HG03520 (cell line): ENCODE measurements around the gene TBC1D22A.

ENCODE experiments used
- ATAC-seq: cut with Tn5 transposase; IDR thresholded peaks from one replicate; pipeline ENCODE4 v1.9.1; 2021; ENCODE audit warnings: mild to moderate bottlenecking, moderate library complexity; ENCODE audit not compliant: unreplicated experiment

The TBC1D22A gene

DNA sequence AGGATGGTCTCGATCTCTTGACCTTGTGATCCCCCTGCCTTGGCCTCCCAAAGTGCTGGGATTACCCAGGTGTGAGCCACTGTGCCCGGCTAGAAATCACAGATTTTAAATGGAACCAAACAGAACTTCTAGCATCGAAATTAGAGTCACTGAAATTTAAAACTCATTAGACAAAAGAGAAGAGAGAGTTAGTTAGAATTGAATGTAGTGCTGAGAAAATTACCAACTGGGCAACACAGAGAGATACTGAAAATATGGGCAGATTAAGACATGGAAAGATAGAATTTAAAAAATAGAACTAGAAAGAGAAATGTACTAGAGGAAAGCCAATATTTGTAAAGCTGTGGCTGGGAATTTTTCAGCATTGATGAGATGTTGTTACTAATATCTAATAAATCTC lies 217.9 kb downstream of the TBC1D22A start:
- ATAC-seq: no peak

- ATAC-seq: no peak
Observed at GRCh38 chr22:46982635-46983034, 220.2 kb downstream of the TBC1D22A start.

DNA sequence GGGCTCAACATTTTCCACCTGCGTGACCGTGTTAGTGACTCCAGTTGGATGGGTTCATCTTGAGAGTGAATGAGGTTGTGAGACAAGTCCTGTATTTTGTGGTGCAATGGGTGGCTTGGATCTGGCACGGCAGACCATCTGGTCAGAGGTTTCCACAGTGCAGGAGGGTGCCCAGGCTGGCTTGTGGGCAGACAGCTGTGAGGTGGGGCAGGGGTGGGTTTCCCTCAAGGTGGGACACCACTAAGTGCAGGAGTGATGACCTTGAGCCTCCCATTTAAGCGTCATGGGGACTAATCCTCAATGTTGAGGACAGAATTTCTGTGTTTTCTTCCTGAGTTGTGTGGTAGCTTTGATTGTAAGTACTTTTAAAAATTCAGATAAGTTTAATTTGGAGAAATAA lies 220.6 kb downstream of the TBC1D22A start:
- no peak for ATAC-seq

DNA sequence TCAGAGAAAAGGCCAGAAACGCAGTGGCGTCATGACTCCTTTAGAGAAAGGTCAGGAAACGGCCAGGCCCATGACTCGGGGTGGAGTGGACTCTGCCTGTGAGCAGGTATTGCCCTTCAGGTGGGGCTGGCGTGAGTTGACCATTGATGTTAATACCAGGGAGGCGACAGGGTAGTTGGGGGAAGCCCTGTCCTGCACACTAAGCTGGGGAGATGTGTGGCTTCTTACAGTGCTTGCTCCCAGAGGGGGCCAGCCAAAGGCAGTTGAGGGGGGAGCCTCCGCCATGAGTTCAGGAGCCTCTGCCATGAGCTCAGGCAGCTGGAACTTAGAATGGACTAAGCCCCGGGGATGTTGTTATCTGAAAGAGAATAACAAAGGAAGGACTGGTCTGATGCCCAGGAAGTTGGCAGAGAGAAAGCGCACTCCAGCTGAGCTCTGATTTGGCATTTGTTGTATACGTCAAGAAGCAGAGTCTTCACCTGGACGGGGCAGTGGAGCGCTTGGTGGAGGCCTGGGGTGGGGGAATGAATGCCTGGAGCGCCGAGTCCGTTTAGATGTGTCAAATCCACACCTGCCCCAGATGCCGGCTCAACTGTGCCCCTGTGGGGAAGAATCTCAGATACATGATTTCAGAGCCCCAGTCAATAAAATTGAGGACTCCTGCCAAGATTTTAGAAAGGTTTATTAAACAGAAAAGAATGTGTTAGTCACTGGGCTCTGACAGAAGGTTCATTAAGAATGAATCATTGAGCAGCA lies 222.5 kb downstream of the TBC1D22A start:
- no peak for ATAC-seq

- ATAC-seq: no peak
Observed at GRCh38 chr22:46985507-46985882, 223.0 kb downstream of the TBC1D22A start.

DNA sequence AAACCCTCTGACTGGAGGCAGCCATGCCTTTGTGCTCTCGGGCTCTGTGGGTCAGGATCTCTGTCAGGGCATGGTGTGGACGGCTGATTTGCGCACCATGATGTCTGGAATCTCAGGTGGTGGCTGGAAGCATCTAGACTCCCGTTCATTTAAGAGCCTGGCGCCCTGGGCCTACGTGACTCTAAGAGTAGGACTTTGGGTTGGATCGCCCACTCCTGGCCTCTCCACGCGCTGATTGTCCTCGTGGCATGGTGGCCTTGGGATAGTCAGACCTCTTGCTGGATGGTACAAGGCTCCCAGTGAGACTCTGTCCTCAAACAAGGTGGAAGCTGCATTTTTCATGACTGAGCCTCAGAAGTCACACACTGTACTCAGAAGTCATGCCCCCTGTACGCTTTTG lies 224.3 kb downstream of the TBC1D22A start:
- ATAC-seq: no peak

- ATAC-seq: no peak
Observed at GRCh38 chr22:46990937-46991550, 228.6 kb downstream of the TBC1D22A start.

GRCh38 chr22:46991666-46992065 lies 229.2 kb downstream of the TBC1D22A start:
- ATAC-seq: no peak

- no peak for ATAC-seq
Observed at GRCh38 chr22:46992121-46992731, 229.8 kb downstream of the TBC1D22A start.

GRCh38 chr22:46993633-46994032 lies 231.2 kb downstream of the TBC1D22A start:
- no peak for ATAC-seq

DNA sequence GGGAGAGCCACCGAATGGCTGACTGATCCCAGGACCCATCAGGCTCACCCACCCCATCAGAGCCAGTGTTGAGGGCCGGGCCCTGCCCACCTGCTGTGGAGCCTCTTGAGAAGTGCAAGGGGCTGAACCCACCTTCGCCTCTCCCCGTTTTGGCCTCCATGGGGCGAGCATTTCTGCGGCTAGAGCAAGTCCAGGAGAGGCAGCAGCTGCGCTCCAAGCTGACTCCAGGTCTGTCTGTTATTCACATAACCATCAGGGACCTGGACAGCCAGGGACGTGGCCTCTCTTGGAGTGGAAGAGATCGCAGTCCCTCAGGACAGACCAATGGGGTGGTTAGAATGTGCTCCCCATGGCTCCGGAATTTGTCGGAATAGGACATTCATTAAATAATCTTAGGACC lies 231.8 kb downstream of the TBC1D22A start:
- no peak for ATAC-seq

- ATAC-seq: no peak
Observed at GRCh38 chr22:46994983-46995382, 232.5 kb downstream of the TBC1D22A start.

DNA sequence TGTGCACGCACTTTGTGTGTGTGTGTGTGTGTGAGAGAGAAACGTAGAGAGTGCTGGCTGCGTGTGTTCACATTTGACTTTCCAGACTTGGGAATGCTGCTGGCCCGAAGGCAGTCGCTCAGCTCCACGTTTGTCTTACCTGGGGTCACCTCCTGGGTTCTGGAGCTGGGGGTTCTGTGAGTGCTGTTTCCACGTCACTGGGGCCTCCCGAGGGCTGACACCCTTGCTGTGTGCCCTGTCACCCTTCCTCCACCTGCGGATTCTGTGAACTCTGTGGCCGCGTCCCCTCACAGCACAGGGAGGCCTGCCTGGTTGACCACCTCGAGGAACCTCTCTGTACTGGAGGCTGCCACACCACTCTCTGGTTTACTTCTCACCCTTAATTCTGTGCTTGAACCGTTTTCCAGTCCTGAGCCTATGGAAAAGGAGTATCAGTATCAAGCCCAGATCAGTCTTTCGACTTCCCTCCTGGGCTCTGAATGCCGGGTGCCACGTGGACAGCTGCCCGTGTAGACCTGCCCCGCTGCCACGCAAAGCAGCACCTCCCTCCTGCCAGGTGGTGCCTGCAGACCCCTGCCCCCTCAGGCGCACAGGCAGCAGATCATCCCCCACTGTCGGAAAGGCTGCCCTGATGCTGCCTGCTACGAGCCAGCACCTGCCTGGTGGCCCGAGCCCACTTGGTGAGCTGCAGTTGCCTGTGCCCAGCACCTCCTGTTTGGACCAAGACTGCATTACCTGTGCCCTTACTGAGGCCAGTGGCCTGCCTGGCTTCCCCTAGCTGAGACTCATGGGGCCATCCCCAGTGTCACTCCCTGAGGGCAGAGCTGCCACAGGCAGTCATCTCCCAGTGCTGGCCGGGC lies 233.3 kb downstream of the TBC1D22A start:
- ATAC-seq: no peak

- no peak for ATAC-seq
Observed at GRCh38 chr22:46996595-46997310, 234.3 kb downstream of the TBC1D22A start.

- ATAC-seq: no peak
Observed at GRCh38 chr22:46997311-46997970, 235.0 kb downstream of the TBC1D22A start.

DNA sequence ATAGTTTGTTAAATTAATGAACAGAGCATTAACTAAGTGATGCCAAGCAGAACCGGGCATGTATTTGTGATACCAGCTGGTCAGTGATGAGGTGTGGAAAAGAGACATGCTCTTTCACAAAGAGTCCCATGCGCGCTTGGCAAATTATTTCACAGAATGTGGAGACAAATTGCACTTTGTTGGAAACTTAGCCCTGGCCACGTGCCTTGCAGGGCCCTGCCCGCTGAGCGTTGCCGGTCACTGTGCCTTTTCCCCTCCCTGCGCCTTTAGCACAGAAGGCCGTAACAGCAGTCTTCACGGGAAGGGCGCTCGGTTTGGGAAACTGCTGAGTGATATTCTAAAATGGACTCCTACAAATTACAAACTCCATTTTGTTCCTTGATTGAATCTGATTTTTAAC lies 235.9 kb downstream of the TBC1D22A start:
- no peak for ATAC-seq

GRCh38 chr22:47000256-47000655 lies 237.8 kb downstream of the TBC1D22A start:
- no peak for ATAC-seq

DNA sequence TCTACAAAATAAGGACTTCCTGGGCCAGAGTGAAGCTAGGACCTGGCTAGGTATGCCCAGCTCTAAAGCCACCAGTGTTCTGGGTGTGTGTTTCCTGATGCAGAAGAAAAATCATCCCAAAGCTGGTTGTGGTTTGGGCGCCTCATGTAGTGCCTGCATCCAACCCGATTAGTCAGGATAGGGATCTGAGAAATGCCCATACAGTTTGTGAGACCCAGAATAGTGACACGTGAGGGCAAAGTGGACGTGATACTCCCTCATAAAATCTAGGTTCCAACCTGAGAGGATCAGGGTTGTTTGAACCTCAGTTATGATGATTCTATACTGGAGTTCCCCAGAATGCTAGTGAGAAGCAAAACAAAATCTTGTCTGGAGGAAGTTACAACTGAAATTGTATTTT lies 238.4 kb downstream of the TBC1D22A start:
- ATAC-seq: no peak

DNA sequence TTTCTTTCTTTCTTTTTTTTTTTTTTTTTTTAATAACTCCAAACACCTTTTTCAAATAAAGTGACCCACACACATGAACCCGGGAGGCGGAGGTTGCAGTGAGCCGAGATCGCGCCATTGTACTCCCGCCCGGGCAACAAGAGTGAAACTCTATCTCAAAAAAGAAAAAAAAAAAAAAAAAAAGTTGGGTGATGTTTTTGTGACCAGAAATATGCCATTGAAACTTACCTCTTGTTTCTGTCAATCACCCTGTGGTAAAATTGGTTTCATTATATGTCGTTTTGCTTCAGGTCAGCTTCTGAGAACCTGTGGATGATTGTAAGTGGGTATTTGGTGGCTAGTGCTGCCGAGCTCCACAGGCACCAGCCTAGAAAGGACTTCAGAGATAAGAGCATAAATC lies 238.8 kb downstream of the TBC1D22A start:
- ATAC-seq: no peak

- ATAC-seq: no peak
Observed at GRCh38 chr22:47002692-47003091, 240.2 kb downstream of the TBC1D22A start.
